SIG-M5 treated with dmso at 0.1 percent for 504 hours (cell line): Measurements from ENCODE around the gene PHRF1.
"Not testable (repeated sequence)": the region's sequence is repeated elsewhere in the genome, so short reads cannot be mapped to it uniquely, and the experiment has no call there.

Source experiments
- DNase-seq: peaks from one replicate; lab custom pipeline; 2025; ENCODE audit not compliant: unreplicated experiment; lab: John Stamatoyannopoulos, UW

Gene PHRF1

GRCh38 chr11:573146-573759 lies 3.0 kb upstream of the PHRF1 start:
- DNase-seq = no peak

GRCh38 chr11:574031-574570 lies 2.2 kb upstream of the PHRF1 start:
- not testable (repeated sequence) for DNase-seq

- no peak for DNase-seq
Measured at GRCh38 chr11:574632-575312, 1.5 kb upstream of the PHRF1 start.

- peak; percentile 43 for DNase-seq
Measured at GRCh38 chr11:575313-575995, 816 bp upstream of the PHRF1 start.

GRCh38 chr11:576811-577610 lies 741 bp downstream of the PHRF1 start:
- DNase-seq = no peak

- no peak for DNase-seq
Measured at GRCh38 chr11:577611-577894, 1.3 kb downstream of the PHRF1 start.

GRCh38 chr11:578276-579035 lies 2.2 kb downstream of the PHRF1 start:
- no peak for DNase-seq

- no peak for DNase-seq
Measured at GRCh38 chr11:579830-580601, 3.7 kb downstream of the PHRF1 start.

- no peak for DNase-seq
Measured at GRCh38 chr11:581342-581741, 5.1 kb downstream of the PHRF1 start.

- DNase-seq = no peak
Measured at GRCh38 chr11:581752-582151, 5.5 kb downstream of the PHRF1 start.

GRCh38 chr11:584287-584686 lies 8.0 kb downstream of the PHRF1 start:
- DNase-seq = no peak

- DNase-seq = no peak
Measured at GRCh38 chr11:586376-587316, 10.4 kb downstream of the PHRF1 start.

- DNase-seq = no peak
Measured at GRCh38 chr11:587546-587945, 11.3 kb downstream of the PHRF1 start.

- DNase-seq = peak; percentile 88
Measured at GRCh38 chr11:587978-588380, 11.7 kb downstream of the PHRF1 start.

GRCh38 chr11:589798-590197 lies 13.5 kb downstream of the PHRF1 start:
- DNase-seq = no peak

- no peak for DNase-seq
Measured at GRCh38 chr11:590997-591396, 14.7 kb downstream of the PHRF1 start.

- no peak for DNase-seq
Measured at GRCh38 chr11:592501-592900, 16.2 kb downstream of the PHRF1 start.

GRCh38 chr11:592918-593317 lies 16.6 kb downstream of the PHRF1 start:
- no peak for DNase-seq

GRCh38 chr11:593347-593746 lies 17.1 kb downstream of the PHRF1 start:
- DNase-seq = no peak
